ENCODE measurements around the gene DLK1. TPM values are rescaled to one million over a fixed set of nuclear protein-coding genes. Genes with fewer than 3 reads are reported as not detected.

Gene DLK1
- total and polyA plus RNA-seq, 2 of the 4 experiments (the other 2 are of a cell fraction), result under 0.01 to 0.07 TPM

- WGBS, 2 experiments (ENCODE audit: extremely low coverage in 2 of 2, insufficient read length in 1 of 2), result no CpG with 5 or more reads among the region's 11 CpGs
- H3K9ac ChIP-seq (ENCODE audit: low read depth, low read length), result no peak overlapping the region
- DNase-seq (no peak), ATAC-seq (ENCODE audit: low read depth) (no peak)
- in situ Hi-C loops (cut with MboI; ENCODE audit: low sequenced_read_pairs), result no loop called here
- no peak overlapping the region for H3K4me2 ChIP-seq (ENCODE audit: low read depth, low read length)
- no peak overlapping the region for H4K8ac ChIP-seq (ENCODE audit: low read depth in 2 of 2, low read length in 2 of 2)
- no peaks in the 10 kb centered on the region for H3K79me1 ChIP-seq (ENCODE audit: low read depth in 1 of 2, low read length in 2 of 2)
- no peak overlapping the region for H4K5ac ChIP-seq (ENCODE audit: low read depth, low read length)
- peaks cover 9% of the 10 kb centered on the region; the same call in 1 of the 2 replicates for H3K4me1 ChIP-seq (ENCODE audit: control insufficient read depth, insufficient read depth, low read length)
- no peak overlapping the region for H3K4me3 ChIP-seq (ENCODE audit: insufficient read depth, low read depth, low read length)
- no peak overlapping the region for H2AK9ac ChIP-seq (replicated peaks; ENCODE audit: low read depth, low read length, poor library complexity)
- H3K23ac ChIP-seq (ENCODE audit: low read depth, low read length), result no peak overlapping the region
- no peaks in the 10 kb centered on the region for H3K9me1 ChIP-seq (ENCODE audit: insufficient read depth, low read length)
- no peak overlapping the region for H2BK20ac ChIP-seq (ENCODE audit: low read depth, low read length)
- peaks cover 29% of the 10 kb centered on the region for H3K27me3 ChIP-seq (ENCODE audit: control insufficient read depth, insufficient read depth, low read length)
- intact Hi-C loops (cut with micrococcal nuclease), result no loop called here
- H3K14ac ChIP-seq (replicated peaks; ENCODE audit: low read depth, low read length), result no peak overlapping the region
- no peaks in the 10 kb centered on the region for H3K9me3 ChIP-seq (ENCODE audit: control insufficient read depth, insufficient read depth, low read length)
- H2AFZ ChIP-seq (replicated peaks; ENCODE audit: low read length, poor library complexity), result no peak overlapping the region
- H4K20me1 ChIP-seq (ENCODE audit: insufficient read depth, low read length), result no peaks in the 10 kb centered on the region
- H2BK120ac ChIP-seq (ENCODE audit: low read depth, low read length), result no peak overlapping the region
- no peak overlapping the region for H2BK15ac ChIP-seq (ENCODE audit: low read depth, low read length)
- H3K4ac ChIP-seq (ENCODE audit: low read depth, low read length), result no peak overlapping the region
- ChIA-PET POLR2A (ENCODE audit: unreplicated experiment) (no interaction called here), CTCF (no interaction called here)
- no peak for TF ChIP-seq RFX5 (IDR thresholded peaks at IDR 0.05; ENCODE audit: low read depth, low read length)
- no peak overlapping the region for H2AK5ac ChIP-seq (ENCODE audit: low read depth, low read length)
- H2BK5ac ChIP-seq (ENCODE audit: low read depth, low read length, poor library complexity, severe bottlenecking), result no peak overlapping the region
- no peaks in the 10 kb centered on the region for H3K36me3 ChIP-seq (ENCODE audit: control insufficient read depth, insufficient read depth, low read length)
- H4K91ac ChIP-seq (ENCODE audit: insufficient read depth, low read depth, low read length), result no peak overlapping the region
- dilution Hi-C loops (cut with HindIII; ENCODE audit: low sequenced_read_pairs, unreplicated experiment), result no loop called here
- no peak overlapping the region for H3K27ac ChIP-seq (ENCODE audit: insufficient read depth, low read length)
- no peak overlapping the region for H3K18ac ChIP-seq (ENCODE audit: low read depth, low read length)
- no TSS peak for BruUV-seq (replicated peaks)
- no peak overlapping the region for H3K56ac ChIP-seq (ENCODE audit: extremely low read depth, insufficient read depth, low read length)
Observed at GRCh38 chr14:100777366-100777817, 50.7 kb downstream of the DLK1 start.
